Stimulated activated CD8-positive, alpha-beta memory T cell treated with anti-CD3 and anti-CD28 coated beads, Interleukin-2, amount 100 ng/mL, for 1 hour (primary cell): ENCODE data around the gene NCAPH2.

Experiments used
- DNase-seq, 2 donors: peaks; one replicate each; pipeline ENCODE4 v3.0.0-alpha.2; 2020; ENCODE audit warnings: low read depth in 2 of 2

Gene NCAPH2

DNA sequence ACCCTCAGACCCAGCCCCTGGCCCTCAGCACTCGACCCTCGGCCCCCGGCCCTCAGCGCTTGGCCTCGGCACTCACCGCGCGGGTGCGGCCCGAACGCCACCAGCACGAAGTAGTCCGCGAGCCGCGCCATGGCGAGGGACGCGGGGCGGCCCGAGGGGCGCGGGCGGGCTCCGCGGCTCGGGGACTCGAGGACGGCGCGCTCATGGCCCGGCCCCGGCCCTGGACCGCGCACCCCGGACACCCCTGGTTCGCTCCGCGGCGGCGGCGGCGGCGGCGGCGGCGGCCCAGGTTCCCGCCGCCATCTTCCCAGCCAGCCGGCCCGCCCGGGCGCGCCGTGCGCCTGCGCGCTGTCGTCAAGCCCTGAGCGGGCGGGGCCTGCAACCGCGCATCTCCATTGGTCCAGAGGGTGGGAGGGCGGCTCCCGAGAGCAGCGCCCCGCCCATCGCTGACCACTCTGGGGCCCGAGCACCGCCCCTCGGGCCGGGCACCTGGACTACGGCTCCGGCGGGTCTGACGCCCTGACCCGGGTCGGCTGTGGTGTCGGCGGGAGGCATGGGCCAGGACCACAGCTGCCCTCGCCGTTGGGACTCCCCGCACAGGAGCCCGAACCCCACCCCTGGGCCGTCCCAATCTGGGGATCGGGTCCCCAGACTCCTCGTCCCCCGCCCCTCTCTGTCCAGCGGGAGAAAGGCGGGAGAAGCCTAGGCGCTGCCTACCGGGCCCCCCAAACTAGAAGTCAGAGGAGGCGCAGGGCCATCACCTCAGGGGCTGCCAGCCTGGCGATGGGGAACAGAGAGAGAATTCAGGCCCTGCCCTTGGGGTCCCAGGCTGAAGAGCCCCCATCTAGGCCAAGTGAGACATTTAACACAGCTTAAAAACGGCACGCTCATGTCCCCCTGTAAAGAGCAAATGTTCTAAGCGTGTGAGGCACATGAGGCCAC lies 33.0 kb upstream of the NCAPH2 start, which contains the start of gene SBF1:
Gene SBF1, minus strand, starts transcription at position 326 of the 942 bp plus-strand sequence. Its CDS starts 195 bp downstream, at position 131.
- peak; percentile 76 to 83 for DNase-seq

GRCh38 chr22:50475652-50476002 lies 32.4 kb upstream of the NCAPH2 start:
- DNase-seq, result no peak

GRCh38 chr22:50476868-50477267 lies 31.2 kb upstream of the NCAPH2 start:
- DNase-seq, result no peak

- DNase-seq, result no peak
Measured at GRCh38 chr22:50477923-50478322, 30.1 kb upstream of the NCAPH2 start.

- no peak for DNase-seq
Measured at GRCh38 chr22:50479721-50480120, 28.3 kb upstream of the NCAPH2 start.

DNA sequence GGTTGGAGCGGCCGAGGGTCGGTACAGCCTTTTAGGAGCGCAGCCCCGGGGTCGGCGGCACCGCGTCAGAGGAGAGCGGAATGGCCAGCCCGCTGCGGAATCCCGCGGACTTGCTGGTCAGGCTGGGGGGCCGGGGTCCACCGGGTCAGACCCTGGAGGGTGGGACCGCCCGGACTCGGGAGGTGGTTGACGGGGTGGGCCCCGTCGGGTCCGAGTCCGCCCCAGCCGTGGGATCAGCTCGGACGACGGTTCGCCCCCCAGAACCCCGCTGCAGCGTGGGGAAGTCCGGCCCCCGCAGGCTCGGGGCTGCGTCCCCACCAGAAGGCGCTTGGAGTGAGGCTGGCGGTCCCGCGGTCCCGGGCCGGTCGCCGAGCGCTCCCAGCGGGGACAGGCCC lies 27.0 kb upstream of the NCAPH2 start:
- no peak for DNase-seq

DNA sequence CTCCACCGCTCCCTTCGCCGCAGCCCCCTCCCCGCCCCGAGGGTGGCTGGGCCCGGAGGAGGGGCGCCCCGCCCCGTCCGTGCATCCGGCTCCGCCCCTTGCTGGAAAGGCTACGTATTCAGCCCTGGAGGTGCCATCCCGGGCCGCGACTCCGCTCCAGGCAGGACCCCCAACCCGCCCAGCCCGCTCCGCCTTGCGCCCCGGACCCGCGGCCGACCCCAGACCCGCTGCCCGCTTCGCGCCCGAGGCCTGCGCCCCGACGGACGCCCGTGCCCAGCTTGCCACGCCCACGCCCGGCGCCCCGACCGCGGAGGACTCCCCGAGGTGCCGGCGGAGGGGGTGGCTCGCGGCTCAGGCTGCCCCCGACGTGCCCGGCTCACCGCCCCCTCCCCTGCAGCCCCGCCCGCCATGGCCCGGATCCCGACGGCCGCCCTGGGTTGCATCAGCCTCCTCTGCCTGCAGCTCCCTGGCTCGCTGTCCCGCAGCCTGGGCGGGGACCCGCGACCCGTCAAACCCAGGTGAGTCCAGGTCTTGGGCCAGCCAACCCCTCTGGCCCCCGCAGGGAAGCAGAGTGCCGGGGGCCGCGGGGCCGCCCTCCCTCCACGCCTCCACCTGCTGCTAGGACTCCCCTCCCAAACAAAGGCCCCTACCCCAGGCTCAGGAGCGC lies 26.5 kb upstream of the NCAPH2 start, which contains the start of gene ADM2:
Gene ADM2, plus strand, starts transcription at position 104 of the 667 bp plus-strand sequence. Its CDS starts 305 bp downstream, at position 409.
- peak; percentile 25 to 40 for DNase-seq

DNA sequence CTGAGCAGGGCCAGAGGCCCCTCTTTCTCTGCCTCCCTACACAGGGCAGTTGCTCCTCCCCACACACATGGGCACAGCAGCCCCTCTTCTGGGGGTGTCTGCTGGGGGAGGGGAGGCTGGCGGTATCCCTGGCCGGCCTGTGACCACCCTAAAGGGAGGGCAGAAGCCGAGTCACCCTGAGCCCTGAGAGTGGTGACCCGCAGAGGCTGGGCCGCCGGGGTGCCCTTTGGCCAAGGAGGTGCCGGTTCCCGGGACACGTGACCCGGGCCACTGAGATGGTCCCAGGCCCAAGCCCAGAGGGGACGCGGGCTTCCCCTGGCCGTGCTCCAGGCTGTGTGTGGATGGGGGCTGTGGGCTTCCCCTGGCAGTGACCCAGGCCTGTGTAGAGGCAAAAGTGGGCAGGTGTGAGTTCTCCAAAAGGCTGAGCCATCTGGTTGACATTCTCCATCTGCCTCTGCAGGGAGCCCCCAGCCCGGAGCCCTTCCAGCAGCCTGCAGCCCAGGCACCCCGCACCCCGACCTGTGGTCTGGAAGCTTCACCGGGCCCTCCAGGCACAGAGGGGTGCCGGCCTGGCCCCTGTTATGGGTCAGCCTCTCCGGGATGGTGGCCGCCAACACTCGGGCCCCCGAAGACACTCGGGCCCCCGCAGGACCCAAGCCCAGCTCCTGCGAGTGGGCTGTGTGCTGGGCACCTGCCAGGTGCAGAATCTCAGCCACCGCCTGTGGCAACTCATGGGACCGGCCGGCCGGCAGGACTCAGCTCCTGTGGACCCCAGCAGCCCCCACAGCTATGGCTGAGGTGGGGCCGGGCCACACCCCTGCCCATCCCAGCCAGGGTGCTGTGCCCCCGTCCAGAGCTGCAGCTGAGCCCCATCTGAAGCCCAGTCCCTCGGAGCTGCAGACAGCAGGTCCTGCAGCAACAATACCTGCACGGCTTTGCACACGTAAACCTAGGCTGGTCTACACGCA lies 25.6 kb upstream of the NCAPH2 start:
- DNase-seq, result no peak

DNA sequence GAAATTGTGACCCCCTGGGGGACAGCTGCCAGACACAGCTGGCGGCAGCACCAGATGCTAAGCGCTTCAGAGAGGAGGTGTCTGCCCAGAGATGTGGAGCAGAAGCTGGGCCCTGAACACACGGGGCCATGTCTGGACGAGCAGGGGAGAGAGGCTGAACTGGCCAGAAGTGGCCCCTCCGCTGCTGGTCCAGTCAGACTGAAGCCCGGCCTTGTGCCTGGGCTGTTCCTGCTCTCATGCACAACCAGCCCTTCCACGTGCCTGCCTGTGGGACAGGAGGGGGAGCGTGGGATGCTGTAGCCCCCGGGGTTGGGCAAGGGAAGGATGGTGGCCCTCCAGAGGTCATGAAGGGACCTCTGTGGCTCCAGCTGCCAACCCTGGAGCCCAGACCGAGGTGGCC lies 24.9 kb upstream of the NCAPH2 start:
- no peak for DNase-seq

GRCh38 chr22:50483556-50483955 lies 24.5 kb upstream of the NCAPH2 start:
- DNase-seq, result no peak

DNA sequence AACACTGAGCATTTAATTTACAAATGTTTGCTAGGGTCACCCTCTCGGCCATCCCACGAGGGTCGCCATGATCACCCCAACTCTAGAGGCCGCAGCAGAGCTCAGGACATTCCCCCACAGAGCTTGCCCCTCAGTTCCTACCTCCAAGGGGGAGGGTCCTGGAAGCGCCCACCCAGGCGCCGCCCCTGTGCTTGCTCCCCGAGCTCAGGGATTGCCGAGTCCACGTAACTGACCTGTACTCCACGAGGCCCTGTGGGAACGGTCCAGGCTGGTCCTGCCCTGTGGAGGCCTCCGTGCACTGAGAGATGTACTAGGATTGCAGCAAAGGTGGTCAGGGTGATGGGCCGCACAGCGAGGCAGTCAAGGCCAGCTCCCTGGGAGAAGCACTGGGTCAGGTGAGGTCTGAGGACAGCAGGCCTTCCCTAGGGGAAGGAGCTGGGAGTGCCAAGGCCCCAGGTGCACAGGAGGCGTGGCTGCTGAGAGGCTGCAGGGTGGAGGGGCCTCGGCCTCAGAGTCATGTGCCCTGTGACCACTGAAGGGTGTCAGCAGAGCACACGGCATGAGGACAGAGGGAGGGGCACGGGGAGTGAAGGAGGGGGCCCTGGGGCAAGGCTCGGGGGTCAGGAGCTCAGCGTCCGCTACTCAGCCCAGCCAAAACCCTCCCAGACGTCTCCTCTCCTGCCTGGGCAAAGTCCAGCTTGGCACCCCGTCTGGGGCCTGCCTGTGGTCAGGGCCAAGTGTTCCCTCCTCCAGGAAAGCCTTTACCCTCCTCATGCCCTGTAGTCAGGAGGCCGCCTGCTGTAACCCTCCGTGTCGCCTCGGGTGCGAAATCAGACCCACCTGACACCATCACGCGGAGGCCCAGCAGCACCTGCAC lies 23.8 kb upstream of the NCAPH2 start:
- no peak for DNase-seq

- DNase-seq, result no peak
Measured at GRCh38 chr22:50485221-50486131, 22.5 kb upstream of the NCAPH2 start.

GRCh38 chr22:50486561-50487289 lies 21.3 kb upstream of the NCAPH2 start, which contains the start of gene MIOX:
TSS of gene MIOX (plus strand) at chr22:50486859. CDS start at chr22:50486898, 39 bp downstream.
- DNase-seq, result no peak

GRCh38 chr22:50487290-50488005 lies 20.6 kb upstream of the NCAPH2 start:
- no peak for DNase-seq

DNA sequence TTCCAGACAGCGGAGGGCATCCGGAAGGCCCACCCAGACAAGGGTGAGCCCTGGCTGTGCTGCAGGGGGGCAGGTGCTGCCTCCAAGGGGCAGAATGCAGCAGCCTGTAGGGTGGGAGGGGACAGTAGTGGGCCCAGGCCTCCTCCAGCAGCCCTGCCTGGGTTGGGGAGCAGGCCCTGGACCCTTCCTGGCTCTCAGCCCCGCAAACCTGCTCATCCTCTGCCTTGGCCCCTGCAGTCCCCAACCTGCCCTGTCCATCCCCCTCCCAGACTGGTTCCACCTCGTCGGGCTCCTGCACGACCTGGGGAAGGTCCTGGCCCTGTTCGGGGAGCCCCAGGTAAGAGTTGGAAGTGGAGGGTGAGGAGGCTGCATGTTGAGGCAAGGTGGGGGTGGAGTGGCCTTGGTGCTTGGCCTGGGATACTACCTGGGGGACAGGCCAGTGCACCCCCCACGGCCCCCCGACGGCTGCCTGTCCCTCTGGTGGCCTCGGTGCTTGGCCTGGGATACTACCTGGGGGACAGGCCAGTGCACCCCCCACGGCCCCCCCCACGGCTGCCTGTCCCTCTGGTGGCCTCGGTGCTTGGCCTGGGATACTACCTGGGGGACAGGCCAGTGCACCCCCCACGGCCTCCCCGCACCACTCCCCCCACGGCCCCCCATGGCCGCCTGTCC lies 19.9 kb upstream of the NCAPH2 start:
- no peak for DNase-seq

DNA sequence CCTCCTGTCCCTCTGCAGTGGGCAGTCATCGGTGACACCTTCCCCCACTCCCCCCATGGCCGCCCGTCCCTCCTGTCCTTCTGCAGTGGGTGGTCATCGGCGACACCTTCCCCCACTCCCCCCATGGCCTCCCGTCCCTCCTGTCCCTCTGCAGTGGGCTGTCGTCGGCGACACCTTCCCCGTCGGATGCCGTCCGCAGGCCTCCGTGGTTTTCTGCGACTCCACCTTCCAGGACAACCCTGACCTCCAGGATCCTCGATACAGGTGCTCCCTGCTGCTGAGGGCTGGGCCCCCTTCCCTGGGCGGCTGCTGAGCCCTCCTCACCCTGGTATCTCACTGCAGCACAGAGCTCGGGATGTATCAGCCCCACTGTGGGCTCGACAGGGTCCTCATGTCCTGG lies 19.1 kb upstream of the NCAPH2 start:
- no peak for DNase-seq
